ENCODE data around the gene ANG. TPM values are rescaled to one million over a fixed set of nuclear protein-coding genes. Genes with fewer than 3 reads are reported as not detected.
"Not testable (repeated sequence)": the region's sequence is repeated elsewhere in the genome, so short reads cannot be mapped to it uniquely, and the experiment has no call there.

The ANG gene
- total RNA-seq, 3 donors from 2014 or later (not counting 1 experiment from before 2014, with no cell fraction given): 0.35 TPM; not detected in 2

DNA sequence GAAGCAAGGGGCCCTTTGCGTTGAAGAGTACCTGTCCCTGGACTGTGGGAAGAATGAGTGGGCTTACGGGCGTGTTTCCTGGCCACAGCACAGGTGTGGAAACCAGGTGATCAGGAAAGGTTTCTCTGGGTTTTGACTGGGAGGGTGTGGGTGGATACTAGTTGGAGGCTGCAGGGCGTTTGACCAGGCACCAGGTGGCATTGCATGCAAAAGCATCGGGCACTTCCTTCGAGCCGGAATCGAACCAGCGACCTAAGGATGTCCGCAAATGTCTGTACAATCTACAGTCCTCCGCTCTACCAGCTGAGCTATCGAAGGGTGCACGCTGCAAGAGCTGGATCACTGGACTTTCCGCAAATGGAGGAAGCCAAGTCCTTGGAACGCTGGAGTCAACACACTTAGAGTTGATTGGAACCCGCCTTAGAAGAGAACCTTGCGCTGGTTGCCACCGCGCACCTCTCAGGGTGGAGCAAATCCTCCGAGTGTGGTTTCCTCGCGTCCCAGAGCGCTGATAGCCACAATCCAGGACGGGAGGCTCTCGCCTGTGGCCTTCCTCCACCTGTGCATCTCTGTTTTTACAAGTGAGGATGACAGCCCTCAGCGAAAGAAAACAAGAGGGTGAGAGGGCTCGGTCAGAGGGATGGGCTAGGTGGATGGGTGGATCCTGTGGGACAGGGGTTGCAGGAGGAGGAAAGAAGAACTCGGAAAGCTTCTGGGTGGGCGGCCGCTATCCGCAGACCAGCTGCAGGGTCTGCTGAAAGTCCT, 25.4 kb upstream of the ANG start:
- peak; percentile 84 to 94 (median 90) for ATAC-seq
- no peaks in the 10 kb centered on the region for H3K36me3 ChIP-seq (ENCODE audit: control insufficient read depth, insufficient read depth, low read length)
- H3K27me3 Mint-ChIP-seq (ENCODE audit: low read depth in 2 of 2): peaks cover 26 to 34% of the 10 kb centered on the region in 2 donors
- no peaks in the 10 kb centered on the region for H3K9me3 Mint-ChIP-seq
- DNase-seq: peak; percentile 68 to 89
- no peak overlapping the region for H3K27ac ChIP-seq (ENCODE audit: low read length)
- H3K4me1 ChIP-seq (ENCODE audit: control insufficient read depth, insufficient read depth, low read length): peaks cover 26% of the 10 kb centered on the region
- peak overlapping the region; percentile 75 for H3K4me3 Mint-ChIP-seq
- H3K9me3 ChIP-seq (ENCODE audit: control insufficient read depth, insufficient read depth, low read length): no peaks in the 10 kb centered on the region
- no peaks in the 10 kb centered on the region for H3K36me3 Mint-ChIP-seq
- H3K27ac Mint-ChIP-seq: peak overlapping the region; percentile 74 to 79
- peaks cover 25 to 28% of the 10 kb centered on the region in 2 donors for H3K4me1 Mint-ChIP-seq
- peak overlapping the region; percentile 35 for H3K4me3 ChIP-seq (ENCODE audit: low read length)
- TF ChIP-seq, protein P1, sequence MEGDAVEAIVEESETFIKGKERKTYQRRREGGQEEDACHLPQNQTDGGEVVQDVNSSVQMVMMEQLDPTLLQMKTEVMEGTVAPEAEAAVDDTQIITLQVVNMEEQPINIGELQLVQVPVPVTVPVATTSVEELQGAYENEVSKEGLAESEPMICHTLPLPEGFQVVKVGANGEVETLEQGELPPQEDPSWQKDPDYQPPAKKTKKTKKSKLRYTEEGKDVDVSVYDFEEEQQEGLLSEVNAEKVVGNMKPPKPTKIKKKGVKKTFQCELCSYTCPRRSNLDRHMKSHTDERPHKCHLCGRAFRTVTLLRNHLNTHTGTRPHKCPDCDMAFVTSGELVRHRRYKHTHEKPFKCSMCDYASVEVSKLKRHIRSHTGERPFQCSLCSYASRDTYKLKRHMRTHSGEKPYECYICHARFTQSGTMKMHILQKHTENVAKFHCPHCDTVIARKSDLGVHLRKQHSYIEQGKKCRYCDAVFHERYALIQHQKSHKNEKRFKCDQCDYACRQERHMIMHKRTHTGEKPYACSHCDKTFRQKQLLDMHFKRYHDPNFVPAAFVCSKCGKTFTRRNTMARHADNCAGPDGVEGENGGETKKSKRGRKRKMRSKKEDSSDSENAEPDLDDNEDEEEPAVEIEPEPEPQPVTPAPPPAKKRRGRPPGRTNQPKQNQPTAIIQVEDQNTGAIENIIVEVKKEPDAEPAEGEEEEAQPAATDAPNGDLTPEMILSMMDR (IDR thresholded peaks at IDR 0.05): peak; percentile 45
- intact Hi-C loops (cut with micrococcal nuclease): loop anchor here (1.0 kb wide), 2 partner anchors 18 to 28 kb away; no protein-coding TSS in a partner anchor
- 2% methylated on average over 31 of the region's 31 CpGs for WGBS (ENCODE audit: insufficient coverage)
- H3K27me3 ChIP-seq (ENCODE audit: control insufficient read depth, insufficient read depth, low read length): peaks cover 7% of the 10 kb centered on the region

GRCh38 chr14:20666400-20666961, 22.1 kb upstream of the ANG start:
- H3K27me3 ChIP-seq (ENCODE audit: control insufficient read depth, insufficient read depth, low read length); H3K27ac ChIP-seq (ENCODE audit: low read length); H3K9me3 ChIP-seq (ENCODE audit: control insufficient read depth, insufficient read depth, low read length); H3K9me3 Mint-ChIP-seq; H3K36me3 ChIP-seq (ENCODE audit: control insufficient read depth, insufficient read depth, low read length); H3K27ac Mint-ChIP-seq; H3K36me3 Mint-ChIP-seq; intact Hi-C loops (cut with micrococcal nuclease); ATAC-seq; DNase-seq; H3K4me3 Mint-ChIP-seq; H3K4me3 ChIP-seq (ENCODE audit: low read length): not testable (repeated sequence)
- H3K27me3 Mint-ChIP-seq (ENCODE audit: low read depth in 2 of 2): peaks cover 21 to 27% of the 10 kb centered on the region in 2 donors
- peaks cover 27 to 34% of the 10 kb centered on the region in 2 donors for H3K4me1 Mint-ChIP-seq
- H3K4me1 ChIP-seq (ENCODE audit: control insufficient read depth, insufficient read depth, low read length): peaks cover 33% of the 10 kb centered on the region
- WGBS (ENCODE audit: insufficient coverage): 77% methylated on average over 5 of the region's 7 CpGs

GRCh38 chr14:20667957-20668356, 20.6 kb upstream of the ANG start:
- Mint-ChIP-seq H3K4me1 (peaks cover 17 to 25% of the 10 kb centered on the region in 2 donors), H3K4me3 (no peak overlapping the region), H3K36me3 (no peaks in the 10 kb centered on the region), H3K27me3 (ENCODE audit: low read depth in 2 of 2) (peaks cover 7 to 20% of the 10 kb centered on the region in 2 donors), H3K27ac (no peak overlapping the region), H3K9me3 (no peaks in the 10 kb centered on the region)
- H3K36me3 ChIP-seq (ENCODE audit: control insufficient read depth, insufficient read depth, low read length): no peaks in the 10 kb centered on the region
- peak in 1 of 2 donors; percentile 16 for DNase-seq
- no peak for ATAC-seq
- TF ChIP-seq, protein P1 (IDR thresholded peaks at IDR 0.05): no peak
- intact Hi-C loops (cut with micrococcal nuclease): no loop called here
- H3K4me1 ChIP-seq (ENCODE audit: control insufficient read depth, insufficient read depth, low read length): peaks cover 29% of the 10 kb centered on the region
- H3K9me3 ChIP-seq (ENCODE audit: control insufficient read depth, insufficient read depth, low read length): no peaks in the 10 kb centered on the region
- WGBS (ENCODE audit: insufficient coverage): 33% methylated on average over 2 of the region's 2 CpGs
- H3K27ac ChIP-seq (ENCODE audit: low read length): peak overlapping the region; percentile 22
- H3K4me3 ChIP-seq (ENCODE audit: low read length): no peak overlapping the region
- H3K27me3 ChIP-seq (ENCODE audit: control insufficient read depth, insufficient read depth, low read length): peaks cover 7% of the 10 kb centered on the region

- Mint-ChIP-seq H3K27ac (no peak overlapping the region), H3K36me3 (no peaks in the 10 kb centered on the region), H3K4me3 (no peak overlapping the region), H3K9me3 (no peaks in the 10 kb centered on the region), H3K4me1 (peaks cover 7 to 15% of the 10 kb centered on the region in 2 donors), H3K27me3 (ENCODE audit: low read depth in 2 of 2) (peaks cover 0 to 12% of the 10 kb centered on the region in 2 donors)
- intact Hi-C loops (cut with micrococcal nuclease): no loop called here
- 97% methylated on average over 2 of the region's 2 CpGs for WGBS (ENCODE audit: insufficient coverage)
- ATAC-seq (no peak), DNase-seq (no peak)
- Histone ChIP-seq H3K9me3 (ENCODE audit: control insufficient read depth, insufficient read depth, low read length) (no peaks in the 10 kb centered on the region), H3K27ac (ENCODE audit: low read length) (no peak overlapping the region), H3K4me3 (ENCODE audit: low read length) (no peak overlapping the region), H3K36me3 (ENCODE audit: control insufficient read depth, insufficient read depth, low read length) (no peaks in the 10 kb centered on the region), H3K27me3 (ENCODE audit: control insufficient read depth, insufficient read depth, low read length) (no peaks in the 10 kb centered on the region), H3K4me1 (ENCODE audit: control insufficient read depth, insufficient read depth, low read length) (peaks cover 19% of the 10 kb centered on the region)
- TF ChIP-seq, protein P1 (IDR thresholded peaks at IDR 0.05): no peak
Observed at GRCh38 chr14:20668969-20669368, 19.6 kb upstream of the ANG start.

Data from natural killer cell (primary cell).